Thoracic aorta (tissue), 2 donors: ENCODE results near the gene OBP2B. TPM values are rescaled to one million over a fixed set of nuclear protein-coding genes. Genes with fewer than 3 reads are reported as not detected.

Experiments
- ATAC-seq: fragments of 150-250 bp; one replicate; pipeline ENCODE4 v1.8.0; 2017; ENCODE audit warnings: low read depth; ENCODE audit not compliant: insufficient number of reproducible peaks, low FRiP score
- DNase-seq: peaks from one replicate; pipeline ENCODE4 v3.0.0-alpha.2; 2020; ENCODE audit warnings: low spot score
- H3K27ac ChIP-seq, 2 donors: fragments of 200-600 bp; sonication (generic); 1 replicate in 1 of 2; 2 replicates in 1 of 2; pipeline ENCODE4 v1.5.1; 2016; ENCODE audit warnings: mild to moderate bottlenecking in 2 of 2, moderate library complexity in 2 of 2
- H3K27me3 ChIP-seq: fragments of 200-600 bp; sonication (generic); replicated peaks from 2 replicates; pipeline ENCODE4 v1.6.0; 2016; ENCODE audit warnings: mild to moderate bottlenecking; ENCODE audit not compliant: insufficient read depth
- H3K36me3 ChIP-seq: fragments of 200-600 bp; sonication (generic); one replicate; pipeline ENCODE4 v1.5.1; 2016
- H3K4me1 ChIP-seq, 2 donors: fragments of 200-600 bp; sonication (generic); 1 replicate in 1 of 2; 2 replicates in 1 of 2; pipeline versions ENCODE4 v1.5.1 to v1.6.0; 2016; ENCODE audit warnings: low read depth in 2 of 2, mild to moderate bottlenecking in 1 of 2; ENCODE audit not compliant: control insufficient read depth in 1 of 2
- H3K4me3 ChIP-seq: fragments of 200-600 bp; sonication (generic); 2 replicates; pipeline ENCODE4 v1.5.1; 2016; ENCODE audit warnings: mild to moderate bottlenecking
- H3K9me3 ChIP-seq: fragments of 200-600 bp; sonication (generic); 2 replicates; pipeline ENCODE4 v1.5.1; 2016
- CTCF ChIP-seq: fragments of 200-600 bp; sonication (generic); IDR thresholded peaks from one replicate; pipeline ENCODE4 v1.5.1; 2019; ENCODE audit warnings: antibody characterized with exemption
- total RNA-seq, 2 donors: library from RNA; depleted of rRNA; stranded (reverse); fragments of >200 nt; gene quantifications; one replicate each; pipeline versions ENCODE4 v1.1.0 to v1.2.3, GENCODE V29; 2016

OBP2B gene
- total RNA-seq, 2 donors from 2014 or later, result not detected

DNA sequence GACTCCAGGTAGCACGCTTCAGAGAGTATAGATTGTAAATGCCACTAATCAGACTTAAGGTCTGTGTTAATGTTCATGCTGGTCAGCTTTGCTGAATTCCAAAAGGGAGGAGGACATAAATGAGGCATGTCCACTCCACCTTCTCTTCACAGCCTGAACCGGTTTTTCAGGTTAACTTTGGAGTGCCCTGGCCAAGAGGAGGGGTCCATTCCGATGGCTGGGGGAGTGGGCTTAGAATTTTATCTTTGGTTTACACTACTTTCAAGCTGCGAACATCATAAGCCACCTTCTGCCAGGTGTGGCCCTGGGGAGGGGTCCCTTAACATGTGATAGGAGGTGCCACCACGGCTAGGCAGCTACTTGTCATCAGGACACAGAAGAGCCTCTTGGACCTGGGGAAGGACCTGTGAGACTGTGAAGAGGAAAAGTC is 41.7 kb upstream of the OBP2B start:
- no peak overlapping the region for H3K4me3 ChIP-seq
- no peaks in the 10 kb centered on the region for H3K4me1 ChIP-seq
- no peak overlapping the region for H3K27ac ChIP-seq
- ATAC-seq (no peak), DNase-seq (no peak)
- H3K9me3 ChIP-seq, result no peaks in the 10 kb centered on the region
- no peak for TF ChIP-seq CTCF
- H3K27me3 ChIP-seq, result no peaks in the 10 kb centered on the region
- no peaks in the 10 kb centered on the region for H3K36me3 ChIP-seq

DNA sequence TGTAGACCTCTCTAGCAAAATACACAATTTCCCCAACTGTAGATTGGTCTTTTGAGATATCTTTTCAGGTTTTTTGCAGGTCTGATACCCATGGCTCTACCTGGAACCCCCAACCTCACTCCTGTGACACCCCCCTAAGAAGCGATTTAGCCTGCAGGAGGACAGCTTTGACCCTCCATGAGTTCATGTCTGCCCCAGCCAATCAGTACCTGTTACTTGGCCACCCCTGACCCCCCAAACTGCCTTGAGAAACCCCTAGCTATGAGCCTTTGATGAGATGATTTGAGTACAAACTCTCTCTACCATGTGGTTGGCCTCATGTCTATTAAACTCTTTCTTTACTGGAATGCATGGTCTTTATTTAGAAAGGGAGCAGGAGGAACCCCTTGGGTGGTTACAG is 40.3 kb upstream of the OBP2B start:
- TF ChIP-seq CTCF, result no peak
- Histone ChIP-seq H3K27ac (no peak overlapping the region), H3K36me3 (no peaks in the 10 kb centered on the region), H3K27me3 (no peaks in the 10 kb centered on the region), H3K9me3 (no peaks in the 10 kb centered on the region), H3K4me1 (no peaks in the 10 kb centered on the region), H3K4me3 (no peak overlapping the region)
- ATAC-seq (no peak), DNase-seq (no peak)

DNA sequence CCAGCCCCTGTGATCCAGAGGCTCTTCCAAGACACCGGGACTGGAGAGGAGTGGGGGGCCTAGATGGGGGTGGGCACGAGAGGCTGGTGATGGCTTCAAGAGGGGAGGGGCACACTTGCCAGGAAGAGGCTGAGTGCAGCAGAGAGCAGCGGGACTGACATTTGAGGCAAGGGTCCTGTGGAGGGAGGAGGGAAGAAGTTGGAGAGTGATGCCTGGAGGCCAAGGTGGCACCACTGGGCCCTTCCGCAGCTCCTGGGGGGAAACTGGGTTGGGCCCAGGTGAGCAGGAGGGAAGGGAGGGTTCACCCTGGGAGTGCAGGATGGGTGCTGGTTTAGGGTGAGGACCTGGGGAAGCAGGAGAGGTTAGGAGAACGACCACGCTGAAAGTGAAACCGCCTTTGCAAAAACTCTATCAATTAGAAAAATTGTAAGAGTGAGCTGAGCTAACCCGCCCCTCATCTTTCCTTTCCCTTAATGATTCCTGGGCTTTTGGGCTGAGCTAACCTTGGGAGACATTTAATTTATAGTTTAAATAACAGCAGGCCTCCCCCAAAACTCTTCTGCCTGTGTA is 39.8 kb upstream of the OBP2B start:
- Histone ChIP-seq H3K9me3 (no peaks in the 10 kb centered on the region), H3K36me3 (no peaks in the 10 kb centered on the region), H3K27me3 (no peaks in the 10 kb centered on the region), H3K27ac (no peak overlapping the region), H3K4me1 (no peaks in the 10 kb centered on the region), H3K4me3 (no peak overlapping the region)
- TF ChIP-seq CTCF, result no peak
- DNase-seq (no peak), ATAC-seq (no peak)

DNA sequence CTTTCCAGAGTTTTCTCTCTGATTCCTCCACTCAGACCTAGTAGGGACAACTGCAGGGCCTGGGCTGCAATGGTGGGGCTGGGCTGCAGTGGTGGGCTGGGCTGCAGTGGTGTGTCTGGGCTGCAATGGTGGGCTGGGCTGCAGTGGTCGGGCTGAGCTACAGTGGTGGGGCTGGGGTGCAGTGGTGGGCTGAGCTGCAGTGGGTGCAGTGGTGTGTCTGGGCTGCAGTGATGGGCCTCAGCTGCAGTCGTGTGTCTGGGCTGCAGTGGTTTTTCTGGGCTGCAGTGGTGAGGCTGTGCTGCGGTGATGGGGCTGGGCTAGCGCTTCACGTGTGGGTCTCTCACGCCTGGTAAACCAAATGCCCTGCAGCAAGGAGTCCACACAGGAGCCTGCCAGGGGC is 38.6 kb upstream of the OBP2B start:
- DNase-seq (no peak), ATAC-seq (no peak)
- Histone ChIP-seq H3K36me3 (no peaks in the 10 kb centered on the region), H3K27ac (no peak overlapping the region), H3K4me3 (no peak overlapping the region), H3K4me1 (no peaks in the 10 kb centered on the region), H3K27me3 (no peaks in the 10 kb centered on the region), H3K9me3 (no peaks in the 10 kb centered on the region)
- TF ChIP-seq CTCF, result no peak

- Histone ChIP-seq H3K27me3 (no peaks in the 10 kb centered on the region), H3K4me3 (no peak overlapping the region), H3K27ac (no peak overlapping the region), H3K9me3 (no peaks in the 10 kb centered on the region), H3K4me1 (no peaks in the 10 kb centered on the region), H3K36me3 (no peaks in the 10 kb centered on the region)
- TF ChIP-seq CTCF, result no peak
- no peak for ATAC-seq
- DNase-seq, result no peak
Observed at GRCh38 chr9:133246991-133247390, 37.9 kb upstream of the OBP2B start.
